HG02852 (cell line): Measurements from ENCODE around the gene SLC38A7.
"Not testable (repeated sequence)": the region's sequence is repeated elsewhere in the genome, so short reads cannot be mapped to it uniquely, and the experiment has no call there.

Experiments
- ATAC-seq: cut with Tn5 transposase; IDR thresholded peaks from one replicate; pipeline ENCODE4 v1.9.1; 2021; ENCODE audit warnings: mild to moderate bottlenecking, moderate library complexity; ENCODE audit not compliant: unreplicated experiment

SLC38A7 gene

DNA sequence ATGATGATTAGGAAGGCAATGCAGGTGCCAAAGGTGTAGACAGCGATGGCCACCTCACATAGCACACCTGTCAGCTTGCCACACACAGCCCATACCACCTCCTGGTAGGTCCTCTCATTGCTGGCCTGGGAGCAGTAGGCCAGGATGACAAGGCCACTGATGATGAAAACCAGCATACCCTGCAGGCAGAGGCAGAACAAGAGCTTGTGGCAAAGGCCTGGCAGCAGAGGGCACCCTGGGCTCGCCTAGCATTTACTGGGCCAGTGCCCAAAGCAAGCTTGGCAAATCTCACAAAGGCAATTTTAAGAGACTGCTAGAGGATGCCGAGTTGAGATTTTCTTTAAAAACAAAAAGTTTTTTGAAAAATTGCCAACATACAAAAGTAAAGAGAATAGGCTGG lies 5.9 kb downstream of the SLC38A7 start:
- no peak for ATAC-seq

DNA sequence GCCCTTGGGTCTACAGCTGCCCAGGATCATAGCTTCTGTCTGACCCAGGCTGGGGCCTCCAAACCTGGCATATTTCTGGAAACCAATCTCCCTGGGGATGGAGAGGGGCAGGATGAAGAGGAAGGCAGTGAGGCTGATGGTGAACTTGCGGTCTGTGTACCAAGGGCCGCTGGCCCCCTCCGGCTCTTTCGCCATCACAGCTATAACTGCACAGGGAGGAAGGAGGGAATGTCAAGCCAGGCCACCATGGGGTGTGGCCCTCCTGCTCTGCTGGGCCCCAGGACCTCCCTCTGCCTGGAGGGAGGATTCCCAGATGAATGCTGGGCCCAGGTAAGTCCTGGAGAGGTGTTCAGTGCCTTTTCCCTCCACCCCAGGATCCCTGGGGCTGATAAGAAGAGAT lies 6.3 kb downstream of the SLC38A7 start:
- no peak for ATAC-seq

DNA sequence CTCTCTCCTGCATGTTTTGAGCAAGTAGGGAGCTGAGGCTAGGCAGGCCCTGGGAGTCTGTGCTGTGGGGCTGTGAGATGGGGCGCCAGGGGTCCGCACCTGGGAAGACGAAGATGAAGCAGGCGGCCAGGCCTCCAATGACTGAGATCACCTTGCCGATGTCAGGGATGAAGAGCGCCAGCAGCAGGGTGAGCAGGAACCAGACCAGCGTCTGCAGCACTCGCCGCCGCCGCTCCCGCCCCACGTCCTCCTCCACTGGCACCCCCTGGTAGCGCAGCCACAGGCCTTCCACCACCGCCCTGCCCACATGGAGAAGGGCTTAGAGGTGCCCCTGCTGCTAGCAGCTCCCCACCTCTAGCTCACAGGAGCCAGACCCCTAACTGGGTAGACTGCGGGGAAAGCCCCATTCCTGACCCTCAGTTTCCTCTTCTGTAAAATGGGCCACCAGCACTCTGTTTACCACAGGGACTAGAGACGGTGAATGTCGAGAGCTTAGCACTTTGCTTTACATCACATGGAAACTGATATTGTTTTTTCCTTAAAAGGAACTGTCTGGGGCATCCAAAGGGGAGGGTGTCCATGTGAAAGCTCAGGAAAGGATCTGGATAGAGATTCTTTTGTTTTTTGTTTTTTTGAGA lies 13.5 kb downstream of the SLC38A7 start:
- ATAC-seq, result no peak

DNA sequence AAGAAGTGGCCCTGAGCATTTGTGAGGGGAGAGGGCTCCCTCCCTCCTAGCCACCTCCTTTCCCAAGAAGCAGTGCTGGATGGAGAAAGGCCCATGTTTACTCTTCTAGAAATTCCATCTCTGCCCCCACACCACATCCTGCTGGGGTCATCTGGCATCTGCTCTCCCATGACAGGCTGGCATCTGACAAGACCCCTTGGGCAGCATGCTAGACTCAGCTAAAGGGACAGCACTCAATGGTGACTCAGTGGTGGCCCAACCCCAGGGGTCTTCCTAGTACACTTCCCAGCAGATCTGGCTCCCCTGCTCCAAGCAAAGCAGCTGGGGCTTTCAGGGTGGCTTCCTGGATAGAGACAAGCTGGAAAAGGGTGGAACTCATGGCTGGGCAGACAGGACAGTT lies 14.4 kb downstream of the SLC38A7 start:
- ATAC-seq, result no peak

DNA sequence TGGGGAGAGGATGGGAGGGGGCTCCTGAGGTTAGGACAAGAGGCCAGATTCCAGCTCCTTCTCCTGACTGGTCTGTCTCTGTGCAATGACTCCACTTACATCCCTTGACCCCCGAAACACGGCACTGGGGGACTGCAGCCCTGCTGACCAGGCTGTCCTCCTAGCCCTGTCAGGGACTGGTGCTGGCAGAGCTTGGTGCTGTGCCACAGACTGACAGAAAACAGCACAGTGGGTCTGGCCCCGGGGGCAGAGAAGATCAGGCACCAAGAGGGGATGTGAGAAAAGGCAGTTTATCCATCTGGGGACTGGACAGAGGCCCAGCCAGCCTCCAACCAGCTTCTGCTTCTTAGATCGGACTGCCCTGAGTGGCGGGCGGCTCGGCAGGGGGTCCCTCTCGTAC lies 19.4 kb downstream of the SLC38A7 start:
- no peak for ATAC-seq

DNA sequence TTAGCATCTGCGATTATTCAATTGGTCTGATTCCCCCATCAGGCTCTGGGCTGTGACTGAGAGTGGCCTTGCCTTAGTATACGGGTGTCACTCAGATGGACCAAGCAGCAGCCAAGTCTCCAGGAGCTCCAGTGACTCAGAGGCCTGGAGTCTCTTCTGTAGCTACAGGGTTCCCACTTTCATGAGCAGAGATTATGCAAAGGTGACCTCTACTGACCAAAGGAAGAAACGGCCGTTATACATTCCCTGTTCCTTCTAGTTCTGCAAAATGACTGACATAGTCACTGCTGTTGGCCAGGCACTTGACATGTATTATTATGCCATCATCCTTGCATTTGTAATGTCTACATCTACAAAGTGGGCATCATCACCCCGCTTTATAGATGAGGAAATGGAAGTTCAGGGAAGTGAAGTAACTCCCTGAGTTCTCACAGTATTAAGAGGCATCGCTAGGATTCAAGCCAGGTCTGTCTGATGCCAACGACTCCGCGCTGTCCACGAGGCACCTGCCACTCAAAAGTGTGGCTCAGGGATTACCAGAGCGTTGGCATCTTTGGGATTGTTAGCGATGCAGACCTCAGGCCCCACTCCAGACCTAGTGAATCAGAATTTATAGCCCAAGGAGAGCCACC lies 23.3 kb downstream of the SLC38A7 start:
- peak; percentile 90 for ATAC-seq

DNA sequence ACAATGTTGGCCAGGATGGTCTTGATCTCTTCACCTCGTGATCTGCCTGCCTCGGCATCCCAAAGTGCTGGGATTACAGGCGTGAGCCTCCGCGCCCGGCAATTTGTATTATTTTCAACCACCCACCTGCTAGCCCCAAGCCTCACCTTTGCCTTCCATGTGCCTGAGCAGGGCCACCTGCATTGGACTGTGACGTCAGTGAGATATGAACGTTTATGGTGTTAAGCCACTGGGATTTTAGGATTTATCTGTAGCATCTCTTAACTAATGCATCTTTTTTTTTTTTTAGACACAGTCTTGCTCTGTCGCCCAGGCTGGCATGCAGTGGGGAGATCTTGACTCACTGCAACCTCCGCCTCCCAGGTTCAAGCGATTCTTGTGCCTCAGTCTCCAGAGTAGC lies 24.7 kb downstream of the SLC38A7 start:
- not testable (repeated sequence) for ATAC-seq

DNA sequence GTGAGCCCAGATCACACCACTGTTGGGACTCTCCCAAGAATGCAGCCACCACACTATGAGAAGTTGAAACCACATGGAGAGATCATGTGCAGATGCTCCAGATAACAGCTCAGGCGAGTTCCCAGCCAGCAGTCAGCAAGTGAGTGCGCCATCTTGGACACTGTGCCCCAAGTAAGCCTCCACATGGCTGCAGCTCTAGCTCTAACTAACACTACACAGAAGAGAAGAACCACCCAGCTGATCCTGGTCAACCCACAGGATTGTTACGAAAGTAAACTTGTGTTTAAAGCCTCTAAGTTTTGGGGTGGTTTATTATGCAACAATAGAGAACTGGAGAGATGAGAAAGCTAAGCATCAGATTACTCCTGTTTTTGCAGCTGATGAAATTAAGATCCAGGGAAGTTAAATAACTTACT lies 25.8 kb downstream of the SLC38A7 start:
- ATAC-seq, result no peak

DNA sequence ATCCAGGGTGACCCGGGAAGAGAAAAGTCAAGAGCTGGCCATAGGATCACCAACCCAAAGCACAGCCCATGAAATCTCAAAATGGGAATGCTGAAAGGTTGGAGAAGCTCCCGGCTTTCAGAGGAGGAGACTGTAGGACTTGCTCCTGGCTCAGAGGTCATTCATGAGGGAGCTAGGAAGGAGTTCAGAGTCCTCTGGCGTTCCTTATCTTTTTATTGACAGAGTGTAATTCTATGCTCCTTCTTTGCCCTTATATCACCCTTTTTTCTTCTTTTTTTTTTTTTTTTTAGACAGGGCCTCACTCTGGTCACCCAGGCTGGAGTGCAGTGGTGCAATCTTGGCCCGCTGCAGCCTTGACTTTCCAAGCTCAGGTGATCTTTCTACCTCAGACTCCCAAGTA lies 27.7 kb downstream of the SLC38A7 start:
- no peak for ATAC-seq

DNA sequence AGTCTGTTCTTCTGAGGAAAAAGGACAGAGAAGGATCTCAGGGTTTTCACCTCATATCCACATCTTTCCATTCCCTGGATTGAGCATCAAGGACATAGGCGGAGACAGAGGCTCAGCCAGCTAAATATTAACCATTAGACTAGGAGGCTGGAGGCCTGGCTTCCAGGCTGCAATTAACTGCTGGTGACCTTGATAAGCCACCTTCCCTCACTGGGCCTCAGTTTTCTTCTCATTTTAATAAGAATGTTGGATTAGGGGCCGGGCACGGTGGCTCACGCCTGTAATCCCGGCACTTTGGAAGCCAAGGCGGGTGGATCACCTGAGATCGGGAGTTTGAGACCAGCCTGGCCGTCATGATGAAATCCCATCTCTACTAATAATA lies 29.4 kb downstream of the SLC38A7 start:
- ATAC-seq, result no peak

DNA sequence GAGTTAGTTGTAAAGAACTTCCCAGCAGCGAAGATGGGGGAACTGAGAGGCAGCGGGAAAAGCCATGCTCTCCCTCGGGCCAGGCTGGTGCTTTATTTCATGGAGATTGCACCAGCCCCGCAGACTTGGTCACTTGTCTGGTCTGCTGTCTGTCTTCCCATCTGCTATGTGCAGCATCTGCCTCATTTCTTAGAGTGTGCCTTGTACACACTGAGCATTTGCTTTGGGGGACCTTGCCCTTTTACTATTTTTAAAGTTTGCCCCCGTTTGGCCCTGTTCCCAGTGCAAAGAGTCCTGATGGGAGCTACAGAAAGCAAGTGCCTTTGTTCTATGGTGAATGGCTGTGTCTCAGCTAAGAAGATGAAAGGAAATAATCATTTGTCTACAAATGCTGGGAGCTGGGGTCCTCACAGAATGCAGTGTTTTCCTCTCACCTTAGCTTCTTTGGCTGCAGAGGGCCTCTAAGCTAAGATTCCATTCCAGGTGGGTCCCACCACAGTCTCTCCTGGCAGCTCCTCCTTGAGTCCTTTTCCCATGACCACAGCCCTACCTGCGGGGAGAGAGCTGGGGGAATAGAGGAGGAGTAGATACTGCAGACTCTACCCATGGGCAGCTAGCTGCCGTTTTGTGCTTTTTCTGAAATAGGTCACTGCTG lies 29.9 kb downstream of the SLC38A7 start:
- no peak for ATAC-seq

DNA sequence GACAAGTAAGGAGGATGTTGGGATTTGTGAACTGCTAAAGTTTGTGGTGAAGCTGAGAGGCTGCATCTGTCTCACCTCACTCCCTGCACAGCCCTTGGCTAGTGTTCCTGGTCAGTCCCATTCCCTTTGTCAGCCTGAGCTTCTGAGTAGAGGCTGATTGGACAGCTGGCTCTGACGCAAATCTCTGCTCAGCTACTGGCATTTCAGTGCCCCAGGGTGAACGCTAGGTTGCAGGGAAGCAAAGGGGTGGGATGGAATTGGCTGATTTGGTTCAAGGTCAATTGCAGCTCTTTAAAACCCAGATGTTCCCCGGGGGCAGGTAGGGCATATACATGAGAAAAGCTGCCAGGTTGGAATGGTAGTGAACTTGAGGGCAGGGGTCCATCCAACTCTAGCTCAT lies 31.8 kb downstream of the SLC38A7 start:
- no peak for ATAC-seq

DNA sequence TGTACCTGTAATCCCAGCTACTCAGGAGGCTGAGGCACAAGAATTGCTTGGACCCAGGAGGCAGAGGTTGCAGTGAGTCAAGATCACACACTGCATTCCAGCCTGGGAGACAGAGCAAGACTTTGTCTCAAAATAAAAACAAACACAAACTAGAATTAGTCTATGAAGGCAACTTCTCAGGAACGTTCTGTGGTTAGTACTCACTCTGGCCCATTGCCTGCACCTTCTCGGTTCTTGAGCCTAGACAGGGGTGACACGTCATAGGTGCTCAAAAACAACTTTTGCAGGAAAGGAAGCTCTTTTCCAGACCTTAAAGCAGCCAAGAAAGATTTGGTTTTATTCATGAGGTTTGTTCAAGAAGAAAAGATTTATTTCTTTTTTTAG lies 32.6 kb downstream of the SLC38A7 start:
- no peak for ATAC-seq

DNA sequence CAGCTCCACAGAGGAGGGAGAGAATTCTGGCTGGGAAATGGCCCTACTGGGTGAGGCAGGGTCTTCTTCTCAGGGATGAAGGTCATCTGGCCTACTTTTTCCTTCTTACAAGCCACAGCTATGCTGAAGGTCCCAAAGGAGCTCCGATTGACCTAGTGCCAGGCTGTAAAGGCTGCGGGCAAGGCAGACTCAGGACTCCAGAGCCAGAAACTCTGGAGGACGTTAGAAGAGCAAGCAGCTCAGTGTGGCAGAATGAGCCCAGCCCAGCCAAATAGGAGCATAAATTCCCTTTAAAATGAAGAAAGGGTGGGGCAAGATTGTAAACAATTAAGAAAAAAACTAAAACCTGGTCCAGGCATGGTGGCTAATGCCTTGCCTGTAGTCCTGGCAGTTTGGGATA lies 34.9 kb downstream of the SLC38A7 start:
- no peak for ATAC-seq

DNA sequence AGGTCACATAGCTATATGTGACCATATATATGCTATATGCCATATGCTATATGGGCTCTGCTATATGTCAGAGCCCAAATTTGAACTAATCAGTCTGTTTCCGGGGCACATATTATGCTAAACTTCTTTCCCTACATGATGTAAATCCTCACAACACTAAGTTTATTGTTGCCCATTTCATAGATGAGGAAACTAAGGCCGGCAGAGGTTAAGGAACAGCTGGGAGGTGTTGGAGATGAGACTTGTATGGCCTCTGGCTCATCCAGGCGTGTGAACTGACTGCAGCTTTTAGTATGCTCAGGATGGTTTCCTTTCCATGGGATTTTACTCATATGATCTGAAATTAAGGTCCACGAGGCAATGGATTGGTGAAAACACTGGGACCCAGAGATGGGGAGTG lies 37.5 kb downstream of the SLC38A7 start:
- ATAC-seq, result no peak

DNA sequence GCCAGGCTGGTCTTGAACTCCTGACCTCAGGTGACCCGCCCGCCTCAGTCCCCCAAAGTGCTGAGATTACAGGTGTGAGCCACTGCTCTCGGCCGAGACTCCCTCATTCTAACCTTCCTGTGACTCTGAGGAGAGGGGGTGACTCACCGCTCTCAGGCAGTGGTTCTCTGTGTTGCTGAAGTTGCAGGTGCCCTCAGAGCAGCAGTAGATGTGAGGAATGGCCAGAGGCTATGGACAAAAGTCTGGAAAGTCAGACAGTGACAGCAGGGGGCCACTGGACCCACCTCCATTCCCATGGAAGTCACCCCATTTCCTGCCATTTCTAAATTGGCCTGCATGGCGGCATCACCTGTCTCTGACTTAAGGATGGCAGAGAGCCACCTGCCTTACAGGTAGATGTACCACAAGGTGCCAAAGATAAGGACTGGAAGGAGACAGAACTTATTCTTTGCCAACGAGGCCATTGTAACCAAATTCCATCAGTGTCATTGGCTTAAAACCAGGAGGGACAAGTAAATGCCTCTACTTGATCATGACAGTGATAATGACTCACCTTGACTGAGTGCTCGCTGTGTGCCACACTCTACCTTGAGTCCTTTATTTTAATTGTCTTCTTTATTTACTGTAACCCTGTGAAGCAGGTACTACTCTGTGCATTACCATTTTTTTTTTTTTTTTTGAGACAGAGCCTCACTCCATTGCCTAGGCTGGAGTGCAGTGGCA lies 39.6 kb downstream of the SLC38A7 start:
- ATAC-seq, result no peak

DNA sequence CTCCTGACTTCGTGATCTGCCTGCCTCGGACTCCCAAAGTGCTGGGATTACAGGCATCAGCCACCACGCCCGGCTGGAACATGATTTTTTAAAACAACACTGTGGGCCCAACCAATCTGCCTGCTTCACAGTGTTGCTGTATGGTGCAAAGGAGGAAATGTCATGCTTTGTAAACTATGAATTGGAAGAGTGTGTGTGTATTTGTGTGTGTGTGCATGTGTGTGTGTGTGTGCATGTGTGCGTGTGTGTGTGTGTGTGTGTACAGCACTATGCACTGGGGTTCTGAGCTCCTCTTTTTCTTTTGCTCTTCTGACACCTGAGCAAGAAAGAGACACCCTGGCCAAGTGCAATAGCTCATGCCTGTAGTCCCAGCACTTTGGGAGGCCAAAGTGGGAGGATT lies 40.5 kb downstream of the SLC38A7 start:
- no peak for ATAC-seq

DNA sequence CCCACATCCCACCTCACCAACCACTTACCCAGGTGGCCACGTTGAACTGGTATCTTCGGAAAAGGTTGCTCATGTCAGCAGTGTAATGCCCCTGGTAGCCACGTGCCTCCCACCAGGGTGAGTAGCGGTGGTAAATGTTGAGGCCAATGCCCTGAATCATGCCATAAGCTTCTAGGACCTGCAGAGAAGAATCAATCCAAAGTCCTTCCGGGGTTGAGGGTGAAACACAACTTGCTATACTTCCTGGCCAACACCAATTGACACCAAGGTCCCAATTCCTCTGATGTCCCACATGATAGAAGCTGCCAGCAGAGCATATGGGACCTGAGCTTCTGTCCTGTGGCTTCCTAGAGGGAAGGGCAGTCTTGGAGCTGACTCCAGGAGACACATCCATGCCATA lies 43.6 kb downstream of the SLC38A7 start:
- no peak for ATAC-seq

DNA sequence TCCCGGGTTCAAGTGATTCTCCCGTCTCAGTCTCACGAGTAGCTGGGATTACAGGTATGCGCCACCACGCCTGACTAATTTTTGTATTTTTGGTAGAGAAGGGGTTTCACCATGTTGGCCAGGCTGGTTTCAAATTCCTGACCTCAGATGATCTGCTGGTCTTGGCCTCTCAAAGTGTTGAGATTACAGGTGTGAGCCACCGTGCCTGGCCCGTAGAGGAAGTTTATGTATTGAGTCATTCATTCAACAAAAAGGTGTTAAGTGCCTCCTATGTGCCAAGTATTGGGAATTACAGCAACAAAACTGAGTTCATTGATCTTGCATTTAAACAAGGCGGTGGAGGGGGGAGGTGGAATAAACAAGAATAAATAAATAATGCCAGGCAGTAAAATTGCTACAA lies 44.7 kb downstream of the SLC38A7 start:
- ATAC-seq, result no peak

DNA sequence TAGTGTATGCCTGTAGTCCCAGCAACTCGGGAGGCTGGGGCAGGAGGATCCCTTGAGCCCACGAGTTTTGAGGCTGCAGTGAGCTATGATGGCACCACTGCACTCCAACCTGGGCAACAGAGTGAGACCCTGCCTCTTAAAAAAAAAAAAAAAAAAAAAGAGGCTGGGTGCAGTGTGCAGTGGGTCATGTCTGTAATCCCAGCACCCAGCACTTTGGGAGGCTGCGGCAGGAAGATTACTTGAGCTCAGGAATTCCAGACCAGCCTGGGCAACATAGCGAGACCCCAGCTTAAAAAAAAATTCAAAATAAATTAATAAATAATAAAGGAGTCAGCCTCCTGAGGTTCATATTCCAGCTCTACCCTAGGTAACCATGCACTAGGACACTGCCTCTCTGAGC lies 45.3 kb downstream of the SLC38A7 start:
- ATAC-seq, result no peak

DNA sequence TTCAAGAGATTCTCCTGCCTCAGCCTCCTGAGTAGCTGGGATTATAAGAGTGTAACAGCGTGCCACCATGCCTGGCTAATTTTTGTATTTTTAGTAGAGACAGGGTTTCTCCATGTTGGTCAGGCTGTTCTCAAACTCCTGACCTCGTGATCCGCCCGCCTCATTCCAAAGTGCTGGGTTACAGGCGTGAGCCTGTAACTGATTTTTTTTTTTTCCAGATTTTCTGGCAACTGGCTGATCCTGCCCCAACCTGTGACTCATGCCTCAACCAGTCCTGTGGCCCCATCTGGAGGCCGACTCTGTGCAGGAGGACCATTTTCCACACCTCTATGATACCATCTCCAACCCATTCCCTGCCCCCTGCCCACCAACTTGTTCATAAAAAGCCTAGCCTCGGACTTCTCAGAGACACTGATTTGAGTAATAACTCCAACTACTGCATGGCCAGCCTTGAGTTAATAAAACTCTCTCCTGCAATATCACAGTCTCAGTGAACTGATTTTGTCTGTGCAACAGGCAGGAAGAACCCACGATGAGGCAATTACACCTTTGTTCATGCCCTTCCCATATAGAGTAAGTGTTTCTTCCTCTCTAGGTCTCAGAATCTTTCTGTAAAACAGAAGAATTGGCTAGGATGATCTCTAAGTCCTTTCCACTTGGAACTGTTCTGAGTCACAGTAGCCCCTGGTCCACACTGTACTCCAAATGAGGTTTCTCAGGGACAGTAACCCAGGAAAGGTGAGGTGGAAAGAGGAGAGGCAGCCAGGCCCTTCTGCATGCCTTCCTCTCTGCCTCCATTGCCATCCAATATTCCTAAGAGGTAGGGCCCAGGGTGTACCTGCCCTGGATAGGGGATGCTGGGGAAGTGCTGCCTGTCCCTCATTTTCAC lies 46.2 kb downstream of the SLC38A7 start:
- ATAC-seq, result no peak
